A673 (cell line): ENCODE data around the gene PCDHGB1. TPM values are rescaled to one million over a fixed set of nuclear protein-coding genes. Genes with fewer than 3 reads are reported as not detected.

Experiments
- BruUV-seq: library from RNA; stranded (reverse); fragments of 400-500 nt; replicated peaks from 2 replicates; lab custom pipeline; 2021; lab: Mats Ljungman, UMichigan
- CTCF ChIA-PET: fragments of 300-600 bp; sonication (Branson Sonifier 250); formaldehyde crosslinking; loops from one replicate; lab custom pipeline; 2022; ENCODE audit warnings: antibody characterized with exemption; lab: Charles Lee
- POLR2A ChIA-PET: fragments of 300-600 bp; sonication (Branson Sonifier 250); formaldehyde crosslinking; loops from one replicate; lab custom pipeline; 2022; ENCODE audit warnings: antibody characterized with exemption; ENCODE audit not compliant: low non-redundant PET; lab: Charles Lee
- DNase-seq: peaks from one replicate; pipeline ENCODE4 v3.0.0-alpha.2; 2015; ENCODE audit warnings: low spot score
- H3K27ac ChIP-seq: fragments of 200-600 bp; sonication (generic); 2 replicates; pipeline ENCODE4 v1.5.1; 2016; ENCODE audit warnings: mixed run types, low read depth, mild to moderate bottlenecking, mixed read lengths, antibody characterized with exemption, low read length; ENCODE audit not compliant: poor library complexity, severe bottlenecking
- H3K27me3 ChIP-seq: fragments of 200-600 bp; sonication (generic); replicated peaks from 2 replicates; pipeline ENCODE4 v1.6.1; 2017; ENCODE audit warnings: mixed run types, low read depth, mild to moderate bottlenecking, mixed read lengths, antibody characterized with exemption, low read length; ENCODE audit not compliant: insufficient read depth, poor library complexity
- H3K36me3 ChIP-seq: fragments of 200-600 bp; sonication (generic); 2 replicates; pipeline ENCODE4 v1.6.1; 2016; ENCODE audit warnings: mixed run types, mild to moderate bottlenecking, mixed read lengths, antibody characterized with exemption, low read length; ENCODE audit not compliant: insufficient read depth, poor library complexity, severe bottlenecking
- H3K4me1 ChIP-seq: fragments of 200-600 bp; sonication (generic); 2 replicates; pipeline ENCODE4 v1.6.1; 2017; ENCODE audit warnings: mixed run types, mild to moderate bottlenecking, mixed read lengths, antibody characterized with exemption, low read length; ENCODE audit not compliant: insufficient read depth, poor library complexity, severe bottlenecking
- H3K4me3 ChIP-seq: fragments of 200-600 bp; sonication (generic); 2 replicates; pipeline ENCODE4 v1.5.1; 2016; ENCODE audit warnings: low read depth, mixed run types, mild to moderate bottlenecking, mixed read lengths, low read length; ENCODE audit not compliant: poor library complexity, severe bottlenecking
- H3K9me3 ChIP-seq: fragments of 200-600 bp; sonication (generic); 2 replicates; pipeline ENCODE4 v1.6.1; 2016; ENCODE audit warnings: mixed run types, low read depth, mild to moderate bottlenecking, mixed read lengths, antibody characterized with exemption, low read length; ENCODE audit not compliant: poor library complexity, severe bottlenecking
- CTCF ChIP-seq: fragments of 300-800, 200-600 bp; sonication (generic); conservative IDR thresholded peaks from 2 replicates; pipeline ENCODE4 v1.5.1; 2017; ENCODE audit warnings: low read depth, mild to moderate bottlenecking, antibody characterized with exemption, low read length, moderate library complexity, mixed read lengths
- EZH2 ChIP-seq: fragments of 200-600 bp; sonication (generic); IDR thresholded peaks from 2 replicates; pipeline ENCODE4 v1.6.1; 2017; ENCODE audit warnings: borderline replicate concordance, low read depth, mild to moderate bottlenecking, mixed read lengths, antibody characterized with exemption, low read length; ENCODE audit not compliant: poor library complexity, severe bottlenecking
- intact Hi-C: fragments of 100-400 bp; cut with micrococcal nuclease; formaldehyde crosslinking; loops from one replicate; pipeline ENCODE4 v1.10.0; 2022; ENCODE audit not compliant: unreplicated experiment
- total RNA-seq: library from RNA; stranded (reverse); gene quantifications from 2 replicates; pipeline ENCODE4 v1.2.3, GENCODE V29; 2021

The PCDHGB1 gene
- total RNA-seq, 1 experiment from 2014 or later = 7.6 TPM

GRCh38 chr5:141398608-141399007, 48.7 kb downstream of the PCDHGB1 start:
- Histone ChIP-seq H3K4me3 (no peak overlapping the region), H3K4me1 (no peaks in the 10 kb centered on the region), H3K27ac (no peak overlapping the region), H3K36me3 (peaks cover 31% of the 10 kb centered on the region), H3K9me3 (peaks cover 54% of the 10 kb centered on the region), H3K27me3 (no peaks in the 10 kb centered on the region)
- intact Hi-C loops = loop anchor here (5.0 kb wide), 1 partner anchor 124 kb away; no protein-coding TSS in a partner anchor
- TSS peak; percentile 53 for BruUV-seq
- ChIA-PET CTCF (interaction anchor here (1.5 kb wide), 2 partner anchors 159 to 175 kb away, joined by 5 to 7 read pairs; partner anchors contain the start of gene PCDHB14), POLR2A (no interaction called here)
- DNase-seq = no peak
- no peak for TF ChIP-seq CTCF
- TF ChIP-seq EZH2 = no peak

GRCh38 chr5:141399555-141400258, 49.8 kb downstream of the PCDHGB1 start:
- Histone ChIP-seq H3K27ac (no peak overlapping the region), H3K9me3 (peaks cover 62% of the 10 kb centered on the region), H3K4me1 (no peaks in the 10 kb centered on the region), H3K4me3 (no peak overlapping the region), H3K36me3 (peaks cover 32% of the 10 kb centered on the region), H3K27me3 (no peaks in the 10 kb centered on the region)
- TF ChIP-seq EZH2 = no peak
- TF ChIP-seq CTCF = no peak
- intact Hi-C loops = loop anchor here (5.0 kb wide), 1 partner anchor 123 kb away; no protein-coding TSS in a partner anchor
- DNase-seq = no peak
- BruUV-seq = no TSS peak
- ChIA-PET POLR2A (no interaction called here), CTCF (no interaction called here)

Other genes with a start within 250 kb of the PCDHGB1 start
- 2.6 and 4.9 TPM in 2 replicates for gene PCDHB3, start 249.6 kb upstream of the PCDHGB1 start, total RNA-seq
- gene PCDHB4, start 228.3 kb upstream of the PCDHGB1 start, total RNA-seq = 2.4 and 2.7 TPM in 2 replicates
- gene PCDHB5, start 214.9 kb upstream of the PCDHGB1 start, total RNA-seq = 21.0 and 23.6 TPM in 2 replicates
- gene PCDHB6, start 200.0 kb upstream of the PCDHGB1 start, total RNA-seq = 7.3 and 9.1 TPM in 2 replicates
- gene PCDHB7, start 177.5 kb upstream of the PCDHGB1 start, total RNA-seq = 2.0 and 2.3 TPM in 2 replicates
- gene PCDHB8, start 172.3 kb upstream of the PCDHGB1 start, total RNA-seq = 7.7 and 8.5 TPM in 2 replicates
- 11.3 and 12.8 TPM in 2 replicates for gene PCDHB16, start 167.7 kb upstream of the PCDHGB1 start, total RNA-seq
- 5.6 and 7.9 TPM in 2 replicates for gene PCDHB9, start 162.9 kb upstream of the PCDHGB1 start, total RNA-seq
- 2.7 and 2.8 TPM in 2 replicates for gene PCDHB10, start 157.7 kb upstream of the PCDHGB1 start, total RNA-seq
- gene PCDHB11, start 150.5 kb upstream of the PCDHGB1 start, total RNA-seq = 14.2 and 15.3 TPM in 2 replicates
- 5.1 and 6.7 TPM in 2 replicates for gene PCDHB12, start 141.4 kb upstream of the PCDHGB1 start, total RNA-seq
- gene PCDHB13, start 136.2 kb upstream of the PCDHGB1 start, total RNA-seq = 1.8 and 2.5 TPM in 2 replicates
- 6.9 and 7.4 TPM in 2 replicates for gene PCDHB14, start 126.8 kb upstream of the PCDHGB1 start, total RNA-seq
- gene PCDHB15, start 104.7 kb upstream of the PCDHGB1 start, total RNA-seq = 1.2 and 2.3 TPM in 2 replicates
- gene SLC25A2, start 46.0 kb upstream of the PCDHGB1 start, total RNA-seq = 0.88 and 1.0 TPM in 2 replicates
- 73.4 and 78.3 TPM in 2 replicates for gene TAF7, start 29.3 kb upstream of the PCDHGB1 start, total RNA-seq
- gene PCDHGA1, start 19.6 kb upstream of the PCDHGB1 start, total RNA-seq = 2.2 and 2.3 TPM in 2 replicates
- 1.5 and 1.8 TPM in 2 replicates for gene PCDHGA2, start 11.3 kb upstream of the PCDHGB1 start, total RNA-seq
- gene PCDHGA3, start 6.3 kb upstream of the PCDHGB1 start, total RNA-seq = 0.85 and 0.97 TPM in 2 replicates
- gene PCDHGA4, start 4.9 kb downstream of the PCDHGB1 start, total RNA-seq = 2.9 and 3.5 TPM in 2 replicates
- 6.2 and 6.5 TPM in 2 replicates for gene PCDHGB2, start 9.9 kb downstream of the PCDHGB1 start, total RNA-seq
- 2.4 and 2.6 TPM in 2 replicates for gene PCDHGA5, start 14.1 kb downstream of the PCDHGB1 start, total RNA-seq
- 3.3 and 3.4 TPM in 2 replicates for gene PCDHGB3, start 20.1 kb downstream of the PCDHGB1 start, total RNA-seq
- gene PCDHGA6, start 23.8 kb downstream of the PCDHGB1 start, total RNA-seq = 20.2 and 21.6 TPM in 2 replicates
- 9.6 and 10.9 TPM in 2 replicates for gene PCDHGA7, start 32.6 kb downstream of the PCDHGB1 start, total RNA-seq
- gene PCDHGB4, start 37.6 kb downstream of the PCDHGB1 start, total RNA-seq = 2.5 and 3.3 TPM in 2 replicates
- 2.2 and 2.6 TPM in 2 replicates for gene PCDHGA8, start 42.5 kb downstream of the PCDHGB1 start, total RNA-seq
- gene PCDHGB5, start 47.8 kb downstream of the PCDHGB1 start, total RNA-seq = 43.3 and 45.0 TPM in 2 replicates
- 5.0 and 6.6 TPM in 2 replicates for gene PCDHGA9, start 52.7 kb downstream of the PCDHGB1 start, total RNA-seq
- 4.5 and 4.6 TPM in 2 replicates for gene PCDHGB6, start 57.9 kb downstream of the PCDHGB1 start, total RNA-seq
- gene PCDHGA10, start 62.9 kb downstream of the PCDHGB1 start, total RNA-seq = 3.6 TPM in 2 replicates
- gene PCDHGB7, start 67.6 kb downstream of the PCDHGB1 start, total RNA-seq = 3.7 and 4.0 TPM in 2 replicates
- 34.9 and 35.5 TPM in 2 replicates for gene PCDHGA11, start 71.0 kb downstream of the PCDHGB1 start, total RNA-seq
- gene PCDHGA12, start 80.4 kb downstream of the PCDHGB1 start, total RNA-seq = 3.5 and 3.6 TPM in 2 replicates
- 103 and 112 TPM in 2 replicates for gene PCDHGC3, start 125.9 kb downstream of the PCDHGB1 start, total RNA-seq
- 3.6 and 3.8 TPM in 2 replicates for gene PCDHGC4, start 134.9 kb downstream of the PCDHGB1 start, total RNA-seq
- 3.4 and 3.6 TPM in 2 replicates for gene PCDHGC5, start 139.0 kb downstream of the PCDHGB1 start, total RNA-seq